Smooth muscle cell (in vitro differentiated cells): ENCODE measurements around the gene RAB6A. TPM values are rescaled to one million over a fixed set of nuclear protein-coding genes. Genes with fewer than 3 reads are reported as not detected.
"Not testable (repeated sequence)": the region's sequence is repeated elsewhere in the genome, so short reads cannot be mapped to it uniquely, and the experiment has no call there.

Experiments
- DNase-seq: peaks from one replicate; lab custom pipeline; 2025; ENCODE audit not compliant: unreplicated experiment; lab: John Stamatoyannopoulos, UW
- H2AFZ ChIP-seq: fragments of 200-600 bp; sonication (generic); 2 replicates; pipeline ENCODE4 v1.6.0; 2016; ENCODE audit warnings: antibody characterized with exemption, low read depth, mild to moderate bottlenecking
- H3F3A ChIP-seq: fragments of 200-600 bp; sonication (generic); 2 replicates; pipeline ENCODE4 v1.6.0; 2017; ENCODE audit warnings: antibody characterized with exemption, low read depth
- H3K27ac ChIP-seq: fragments of 200-600 bp; sonication (generic); 2 replicates; pipeline ENCODE4 v1.5.1; 2016; ENCODE audit warnings: low read depth, mild to moderate bottlenecking
- H3K27me3 ChIP-seq: fragments of 200-600 bp; sonication (generic); 2 replicates; pipeline ENCODE4 v1.6.1; 2016; ENCODE audit warnings: low read depth, mild to moderate bottlenecking
- H3K36me3 ChIP-seq: fragments of 200-600 bp; sonication (generic); 2 replicates; pipeline ENCODE4 v1.5.1; 2016; ENCODE audit warnings: low read depth
- H3K4me1 ChIP-seq: fragments of 200-600 bp; sonication (generic); 2 replicates; pipeline ENCODE4 v1.5.1; 2016; ENCODE audit warnings: low read depth
- H3K4me2 ChIP-seq: fragments of 200-600 bp; sonication (generic); 2 replicates; pipeline ENCODE4 v1.6.0; 2016; ENCODE audit warnings: mild to moderate bottlenecking
- H3K4me3 ChIP-seq: fragments of 200-600 bp; sonication (generic); 2 replicates; pipeline ENCODE4 v1.5.1; 2016; ENCODE audit warnings: mild to moderate bottlenecking
- H3K79me2 ChIP-seq: fragments of 200-600 bp; sonication (generic); 2 replicates; pipeline ENCODE4 v1.6.0; 2016; ENCODE audit warnings: low read depth, mild to moderate bottlenecking
- H3K9ac ChIP-seq: fragments of 200-600 bp; sonication (generic); 2 replicates; pipeline ENCODE4 v1.6.0; 2016; ENCODE audit warnings: low read depth
- H3K9me3 ChIP-seq: fragments of 200-600 bp; sonication (generic); replicated peaks from 2 replicates; pipeline ENCODE4 v1.5.1; 2016; ENCODE audit warnings: low read depth
- H4K20me1 ChIP-seq: fragments of 200-600 bp; sonication (generic); 2 replicates; pipeline ENCODE4 v1.6.0; 2016; ENCODE audit warnings: low read depth
- WGBS: methylation state at CpG from one replicate; pipeline ENCODE4 v1.1.7; 2016; ENCODE audit warnings: low lambda C conversion rate; 5-methylcytosine and 5-hydroxymethylcytosine counted together
- polyA plus RNA-seq: library from polyadenylated mRNA; unstranded; fragments of >200 nt; fragmentation: Nextera tagmentation; extraction: Ambion mirVana; gene quantifications from 2 replicates; pipeline ENCODE4 v1.2.1, GENCODE V29; 2016
- total RNA-seq: library from RNA; depleted of rRNA; stranded (reverse); fragments of >200 nt; gene quantifications from 2 replicates; pipeline ENCODE4 v1.2.3, GENCODE V29; 2014
- TF ChIP-seq, protein P1 (sequence below): fragments of 200-600 bp; sonication (generic); IDR thresholded peaks from 2 replicates; pipeline ENCODE4 v1.5.1; 2017; ENCODE audit warnings: borderline replicate concordance, mild to moderate bottlenecking, antibody characterized with exemption; ENCODE audit not compliant: insufficient read depth, poor library complexity, severe bottlenecking

Gene RAB6A
- total and polyA plus RNA-seq, 2 experiments from 2014 or later = 102 to 148 TPM

DNA sequence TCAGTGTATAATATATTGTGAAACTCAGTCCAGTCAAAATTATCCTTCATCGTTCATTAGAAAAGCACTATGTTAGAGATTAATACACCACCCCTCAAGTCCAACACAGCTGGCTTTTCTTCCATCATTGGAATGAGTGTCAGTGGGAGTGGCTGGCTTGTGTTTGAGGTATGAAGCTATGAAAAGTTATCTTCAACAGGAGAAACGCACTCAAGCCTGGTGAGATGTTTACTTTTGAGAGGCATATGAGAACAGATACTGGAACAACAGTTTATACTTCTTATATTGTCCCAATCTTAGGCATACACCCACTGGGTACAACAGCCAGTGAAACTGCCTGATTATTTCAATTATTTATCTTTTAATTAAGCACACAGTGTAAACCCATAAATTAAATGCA, 80.2 kb downstream of the RAB6A start:
- Histone ChIP-seq H3F3A (no peaks in the 10 kb centered on the region), H2AFZ (no peak overlapping the region), H3K4me2 (no peak overlapping the region), H3K4me3 (no peak overlapping the region), H3K79me2 (peaks cover 3% of the 10 kb centered on the region), H3K27me3 (no peaks in the 10 kb centered on the region), H3K9me3 (no peaks in the 10 kb centered on the region), H3K27ac (no peak overlapping the region), H3K36me3 (peaks cover 23% of the 10 kb centered on the region), H3K9ac (no peak overlapping the region), H3K4me1 (no peaks in the 10 kb centered on the region), H4K20me1 (peaks cover 18% of the 10 kb centered on the region)
- DNase-seq = no peak
- TF ChIP-seq, protein P1, sequence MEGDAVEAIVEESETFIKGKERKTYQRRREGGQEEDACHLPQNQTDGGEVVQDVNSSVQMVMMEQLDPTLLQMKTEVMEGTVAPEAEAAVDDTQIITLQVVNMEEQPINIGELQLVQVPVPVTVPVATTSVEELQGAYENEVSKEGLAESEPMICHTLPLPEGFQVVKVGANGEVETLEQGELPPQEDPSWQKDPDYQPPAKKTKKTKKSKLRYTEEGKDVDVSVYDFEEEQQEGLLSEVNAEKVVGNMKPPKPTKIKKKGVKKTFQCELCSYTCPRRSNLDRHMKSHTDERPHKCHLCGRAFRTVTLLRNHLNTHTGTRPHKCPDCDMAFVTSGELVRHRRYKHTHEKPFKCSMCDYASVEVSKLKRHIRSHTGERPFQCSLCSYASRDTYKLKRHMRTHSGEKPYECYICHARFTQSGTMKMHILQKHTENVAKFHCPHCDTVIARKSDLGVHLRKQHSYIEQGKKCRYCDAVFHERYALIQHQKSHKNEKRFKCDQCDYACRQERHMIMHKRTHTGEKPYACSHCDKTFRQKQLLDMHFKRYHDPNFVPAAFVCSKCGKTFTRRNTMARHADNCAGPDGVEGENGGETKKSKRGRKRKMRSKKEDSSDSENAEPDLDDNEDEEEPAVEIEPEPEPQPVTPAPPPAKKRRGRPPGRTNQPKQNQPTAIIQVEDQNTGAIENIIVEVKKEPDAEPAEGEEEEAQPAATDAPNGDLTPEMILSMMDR = no peak
- 91% methylated on average over 2 of the region's 2 CpGs for WGBS

DNA sequence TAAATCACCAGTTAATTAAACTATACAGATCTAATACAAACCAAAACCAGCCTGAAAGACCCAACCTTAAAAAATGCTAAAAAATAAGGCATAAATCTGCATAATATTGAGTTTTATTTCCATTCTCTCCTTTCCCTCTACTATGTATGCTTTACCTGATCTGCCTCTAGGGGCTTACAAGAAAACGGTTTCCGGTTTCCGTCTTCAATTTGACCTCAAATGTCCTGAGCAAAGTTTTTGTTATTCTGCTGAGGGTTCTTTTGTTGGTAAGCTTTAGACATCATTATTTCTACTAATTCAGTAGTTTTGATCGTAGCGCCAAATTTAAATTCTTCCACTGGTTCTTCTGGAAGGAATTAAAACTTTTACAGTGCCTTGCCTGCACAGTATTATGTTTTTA, 84.3 kb downstream of the RAB6A start:
- H3K27ac ChIP-seq, H3K4me3 ChIP-seq, H2AFZ ChIP-seq, H3K4me1 ChIP-seq, DNase-seq, H3F3A ChIP-seq, H3K79me2 ChIP-seq, H3K9ac ChIP-seq, H3K4me2 ChIP-seq, H3K9me3 ChIP-seq, H3K27me3 ChIP-seq: not testable (repeated sequence)
- Histone ChIP-seq H3K36me3 (peaks cover 23% of the 10 kb centered on the region), H4K20me1 (peaks cover 11% of the 10 kb centered on the region)
- 99% methylated on average over 5 of the region's 5 CpGs for WGBS

DNA sequence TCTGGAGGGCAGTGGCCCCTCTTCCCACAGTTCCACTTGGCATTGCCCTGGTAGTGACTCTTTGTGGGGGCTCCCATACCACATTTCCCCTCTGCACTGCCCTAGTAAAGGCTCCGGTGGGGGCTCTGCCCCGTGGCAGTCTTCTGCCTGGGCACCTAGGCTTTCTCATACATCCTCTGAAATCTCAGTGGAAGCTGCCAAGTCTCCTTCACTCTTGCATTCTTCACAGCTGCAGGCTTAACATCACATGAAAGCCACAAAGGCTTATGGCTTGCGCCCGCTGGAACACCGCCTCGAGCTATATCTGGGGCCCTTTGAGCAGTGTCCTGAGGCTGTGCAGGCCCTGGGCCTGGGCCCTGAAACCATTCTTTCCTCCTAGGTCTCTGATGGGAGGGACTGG, 89.2 kb downstream of the RAB6A start:
- DNase-seq = no peak
- no peaks in the 10 kb centered on the region for H4K20me1 ChIP-seq
- H3K36me3 ChIP-seq = peaks cover 3% of the 10 kb centered on the region
- H3K27me3 ChIP-seq = no peaks in the 10 kb centered on the region
- TF ChIP-seq, protein P1 = no peak
- H3K27ac ChIP-seq = no peak overlapping the region
- H3K79me2 ChIP-seq = peaks cover 2% of the 10 kb centered on the region
- no peak overlapping the region for H2AFZ ChIP-seq
- no peak overlapping the region for H3K9ac ChIP-seq
- WGBS = 70% methylated on average over 6 of the region's 6 CpGs
- no peaks in the 10 kb centered on the region for H3K9me3 ChIP-seq
- no peak overlapping the region for H3K4me2 ChIP-seq
- no peaks in the 10 kb centered on the region for H3F3A ChIP-seq
- H3K4me1 ChIP-seq = no peaks in the 10 kb centered on the region
- H3K4me3 ChIP-seq = no peak overlapping the region

DNA sequence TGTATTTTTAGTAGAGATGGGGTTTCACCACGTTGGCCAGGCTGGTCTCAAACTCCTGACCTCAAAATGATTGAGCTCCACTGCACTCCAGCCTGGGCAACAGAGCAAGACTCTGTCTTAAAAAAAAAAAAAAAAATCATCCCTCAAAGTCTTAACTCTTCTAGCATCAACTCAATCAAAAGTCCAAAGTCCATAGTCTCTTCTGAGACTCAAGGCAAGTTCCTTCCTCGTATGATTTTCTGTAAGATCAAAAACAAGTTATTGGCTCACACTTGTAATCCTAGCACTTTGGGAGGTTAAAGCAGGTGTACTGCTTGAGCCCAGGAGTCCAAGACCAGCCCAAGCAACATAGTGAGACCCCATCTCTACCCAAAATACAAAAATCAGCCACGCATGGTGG, 90.1 kb downstream of the RAB6A start:
- Histone ChIP-seq H4K20me1 (no peaks in the 10 kb centered on the region), H3K4me3 (no peak overlapping the region), H3K4me2 (no peak overlapping the region), H3K79me2 (no peaks in the 10 kb centered on the region), H3K9ac (no peak overlapping the region), H3K27me3 (no peaks in the 10 kb centered on the region), H3K36me3 (no peaks in the 10 kb centered on the region), H3K27ac (no peak overlapping the region), H3F3A (no peaks in the 10 kb centered on the region), H2AFZ (no peak overlapping the region), H3K4me1 (no peaks in the 10 kb centered on the region), H3K9me3 (no peaks in the 10 kb centered on the region)
- TF ChIP-seq, protein P1 = no peak
- DNase-seq = no peak
- WGBS = 86% methylated on average over 3 of the region's 3 CpGs
